Endothelial cell of umbilical vein (primary cell): ENCODE results near the gene TBPL1.

Experiments used
- EZH2 ChIP-seq: IDR thresholded peaks from 2 replicates; pipeline ENCODE4 v1.6.1; 2012; ENCODE audit warnings: borderline replicate concordance, low read depth, mild to moderate bottlenecking, moderate library complexity, low read length, inconsistent platforms; ENCODE audit not compliant: severe bottlenecking
- GATA2 ChIP-seq: IDR thresholded peaks from 2 replicates; pipeline ENCODE4 v1.7.0; 2011; ENCODE audit warnings: low read depth, mild to moderate bottlenecking, moderate library complexity, mixed read lengths, low read length; ENCODE audit not compliant: insufficient read length, insufficient read depth
- JUN ChIP-seq: IDR thresholded peaks from 2 replicates; pipeline ENCODE4 v1.6.1; 2011; ENCODE audit warnings: borderline replicate concordance, low read depth; ENCODE audit not compliant: insufficient read length, insufficient read depth
- POLR2A ChIP-seq: IDR thresholded peaks from 2 replicates; pipeline ENCODE4 v1.6.1; 2012; ENCODE audit warnings: low read depth, mild to moderate bottlenecking, control low read depth, low read length
- TF ChIP-seq, protein P1 (sequence below), 2 donors: IDR thresholded peaks; 1 replicate in 1 of 2; 2 replicates in 1 of 2; pipeline ENCODE4 v1.5.1; 2011; ENCODE audit warnings: low read length in 2 of 2, mild to moderate bottlenecking in 2 of 2, moderate library complexity in 2 of 2, control low read depth in 1 of 2, inconsistent platforms in 1 of 2, low read depth in 1 of 2; ENCODE audit not compliant: insufficient read depth in 1 of 2; ENCODE audit errors: extremely low read depth in 1 of 2

DNA sequence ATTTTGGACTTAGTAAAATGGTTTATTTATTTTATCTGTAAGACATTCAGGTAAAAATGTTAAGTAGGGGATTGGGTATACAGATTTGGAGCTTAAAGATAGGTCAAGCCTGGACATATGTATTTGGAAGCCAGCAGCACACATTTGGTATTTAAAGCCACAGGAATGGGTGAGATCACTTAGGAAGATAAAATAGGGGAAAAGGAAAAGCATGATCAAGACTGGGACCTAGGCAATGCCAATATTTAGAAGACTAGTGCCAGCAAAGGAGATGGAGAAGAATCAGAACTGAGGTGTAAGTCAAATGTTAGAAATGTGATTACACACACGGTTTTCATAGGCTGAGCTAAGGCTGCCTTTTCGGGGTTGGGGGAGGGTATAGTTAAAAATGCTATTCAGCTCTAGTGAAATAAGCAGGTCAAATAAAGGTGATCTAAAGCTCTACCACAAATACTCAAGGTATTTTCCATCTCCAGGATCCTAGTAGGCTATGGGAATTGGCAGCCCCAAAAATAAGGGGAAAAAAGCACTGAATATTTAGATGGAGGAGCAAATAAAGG is 78.8 kb downstream of the TBPL1 start:
- TF ChIP-seq, protein P1, sequence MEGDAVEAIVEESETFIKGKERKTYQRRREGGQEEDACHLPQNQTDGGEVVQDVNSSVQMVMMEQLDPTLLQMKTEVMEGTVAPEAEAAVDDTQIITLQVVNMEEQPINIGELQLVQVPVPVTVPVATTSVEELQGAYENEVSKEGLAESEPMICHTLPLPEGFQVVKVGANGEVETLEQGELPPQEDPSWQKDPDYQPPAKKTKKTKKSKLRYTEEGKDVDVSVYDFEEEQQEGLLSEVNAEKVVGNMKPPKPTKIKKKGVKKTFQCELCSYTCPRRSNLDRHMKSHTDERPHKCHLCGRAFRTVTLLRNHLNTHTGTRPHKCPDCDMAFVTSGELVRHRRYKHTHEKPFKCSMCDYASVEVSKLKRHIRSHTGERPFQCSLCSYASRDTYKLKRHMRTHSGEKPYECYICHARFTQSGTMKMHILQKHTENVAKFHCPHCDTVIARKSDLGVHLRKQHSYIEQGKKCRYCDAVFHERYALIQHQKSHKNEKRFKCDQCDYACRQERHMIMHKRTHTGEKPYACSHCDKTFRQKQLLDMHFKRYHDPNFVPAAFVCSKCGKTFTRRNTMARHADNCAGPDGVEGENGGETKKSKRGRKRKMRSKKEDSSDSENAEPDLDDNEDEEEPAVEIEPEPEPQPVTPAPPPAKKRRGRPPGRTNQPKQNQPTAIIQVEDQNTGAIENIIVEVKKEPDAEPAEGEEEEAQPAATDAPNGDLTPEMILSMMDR (IDR thresholded peaks at IDR 0.05; ENCODE audit: extremely low read depth in 1 of 2, insufficient read depth in 1 of 2, low read depth in 1 of 2, low read length in 2 of 2): no peak
- TF ChIP-seq EZH2 (no peak), POLR2A (no peak), JUN (no peak), GATA2 (no peak)
